ENCODE results near the gene C14orf119. TPM values are rescaled to one million over a fixed set of nuclear protein-coding genes. Genes with fewer than 3 reads are reported as not detected.

The C14orf119 gene
- total RNA-seq, 1 experiment from 2014 or later: 54.5 TPM

- BruUV-seq (replicated peaks): no TSS peak
- no peaks in the 10 kb centered on the region for H3K4me1 ChIP-seq (ENCODE audit: insufficient read depth, low read length, poor library complexity, severe bottlenecking)
- intact Hi-C loops (cut with micrococcal nuclease; ENCODE audit: unreplicated experiment): no loop called here
- H3K4me3 ChIP-seq (ENCODE audit: low read depth, low read length, poor library complexity, severe bottlenecking): no peak overlapping the region
- peaks cover 96% of the 10 kb centered on the region for H3K36me3 ChIP-seq (ENCODE audit: insufficient read depth, low read length, poor library complexity, severe bottlenecking)
- ChIA-PET CTCF (interaction anchor here (1.1 kb wide), 1 partner anchor 8 kb away, joined by 3 read pairs; no protein-coding TSS in a partner anchor), POLR2A (ENCODE audit: low non-redundant PET) (no interaction called here)
- H3K27ac ChIP-seq (ENCODE audit: low read depth, low read length, poor library complexity, severe bottlenecking): no peak overlapping the region
- H3K9me3 ChIP-seq (ENCODE audit: low read depth, low read length, poor library complexity, severe bottlenecking): no peaks in the 10 kb centered on the region
- no peaks in the 10 kb centered on the region for H3K27me3 ChIP-seq (replicated peaks; ENCODE audit: insufficient read depth, low read depth, low read length, poor library complexity)
- DNase-seq (ENCODE audit: low spot score): no peak
- TF ChIP-seq CTCF (conservative IDR thresholded peaks at IDR 0.05; ENCODE audit: low read depth, low read length) (no peak), EZH2 (IDR thresholded peaks at IDR 0.05; ENCODE audit: borderline replicate concordance, low read depth, low read length, poor library complexity, severe bottlenecking) (no peak)
Observed at GRCh38 chr14:23085458-23085857, 9.8 kb upstream of the C14orf119 start.

GRCh38 chr14:23086565-23086964 lies 8.7 kb upstream of the C14orf119 start:
- H3K9me3 ChIP-seq (ENCODE audit: low read depth, low read length, poor library complexity, severe bottlenecking): no peaks in the 10 kb centered on the region
- BruUV-seq (replicated peaks): no TSS peak
- intact Hi-C loops (cut with micrococcal nuclease; ENCODE audit: unreplicated experiment): no loop called here
- DNase-seq (ENCODE audit: low spot score): no peak
- no peak overlapping the region for H3K27ac ChIP-seq (ENCODE audit: low read depth, low read length, poor library complexity, severe bottlenecking)
- ChIA-PET POLR2A (ENCODE audit: low non-redundant PET) (no interaction called here), CTCF (interaction anchor here (0.5 kb wide), 1 partner anchor 1002 kb away, joined by 4 read pairs; no protein-coding TSS in a partner anchor)
- peaks cover 94% of the 10 kb centered on the region for H3K36me3 ChIP-seq (ENCODE audit: insufficient read depth, low read length, poor library complexity, severe bottlenecking)
- H3K4me1 ChIP-seq (ENCODE audit: insufficient read depth, low read length, poor library complexity, severe bottlenecking): no peaks in the 10 kb centered on the region
- TF ChIP-seq CTCF (conservative IDR thresholded peaks at IDR 0.05; ENCODE audit: low read depth, low read length) (no peak), EZH2 (IDR thresholded peaks at IDR 0.05; ENCODE audit: borderline replicate concordance, low read depth, low read length, poor library complexity, severe bottlenecking) (no peak)
- no peaks in the 10 kb centered on the region for H3K27me3 ChIP-seq (replicated peaks; ENCODE audit: insufficient read depth, low read depth, low read length, poor library complexity)
- no peak overlapping the region for H3K4me3 ChIP-seq (ENCODE audit: low read depth, low read length, poor library complexity, severe bottlenecking)

GRCh38 chr14:23089498-23090253 lies 5.6 kb upstream of the C14orf119 start:
- Histone ChIP-seq H3K27me3 (replicated peaks; ENCODE audit: insufficient read depth, low read depth, low read length, poor library complexity) (no peaks in the 10 kb centered on the region), H3K9me3 (ENCODE audit: low read depth, low read length, poor library complexity, severe bottlenecking) (no peaks in the 10 kb centered on the region), H3K4me1 (ENCODE audit: insufficient read depth, low read length, poor library complexity, severe bottlenecking) (peaks cover 11% of the 10 kb centered on the region), H3K36me3 (ENCODE audit: insufficient read depth, low read length, poor library complexity, severe bottlenecking) (peaks cover 88% of the 10 kb centered on the region), H3K4me3 (ENCODE audit: low read depth, low read length, poor library complexity, severe bottlenecking) (no peak overlapping the region), H3K27ac (ENCODE audit: low read depth, low read length, poor library complexity, severe bottlenecking) (no peak overlapping the region)
- no peak for DNase-seq (ENCODE audit: low spot score)
- intact Hi-C loops (cut with micrococcal nuclease; ENCODE audit: unreplicated experiment): no loop called here
- BruUV-seq (replicated peaks): no TSS peak
- TF ChIP-seq EZH2 (IDR thresholded peaks at IDR 0.05; ENCODE audit: borderline replicate concordance, low read depth, low read length, poor library complexity, severe bottlenecking) (no peak), CTCF (conservative IDR thresholded peaks at IDR 0.05; ENCODE audit: low read depth, low read length) (no peak)
- POLR2A ChIA-PET (ENCODE audit: low non-redundant PET): interaction anchor here (0.6 kb wide), 1 partner anchor 466 kb away, joined by 3 read pairs; no protein-coding TSS in a partner anchor
- CTCF ChIA-PET: no interaction called here

Measured in A673 (cell line).